Neuronal stem cell (in vitro differentiated cells): Measurements from ENCODE around the gene ADRM1.

Experiments used
- DNase-seq: peaks from one replicate; pipeline ENCODE4 v3.0.0-alpha.2; 2013; ENCODE audit warnings: low spot score
- H2AFZ ChIP-seq: one replicate; pipeline ENCODE4 v1.6.1; 2013; ENCODE audit warnings: mild to moderate bottlenecking, low read length, inconsistent platforms
- H2AK5ac ChIP-seq: 2 replicates; pipeline ENCODE4 v1.6.1; 2013; ENCODE audit warnings: low read depth, mild to moderate bottlenecking, inconsistent platforms, low read length, moderate library complexity, mixed read lengths
- H2BK120ac ChIP-seq: 2 replicates; pipeline ENCODE4 v1.6.1; 2013; ENCODE audit warnings: low read depth, mild to moderate bottlenecking, inconsistent platforms, low read length, moderate library complexity, mixed read lengths
- H2BK12ac ChIP-seq: one replicate; pipeline ENCODE4 v1.6.1; 2013; ENCODE audit warnings: low read length, inconsistent platforms
- H2BK15ac ChIP-seq: 2 replicates; pipeline ENCODE4 v1.6.1; 2013; ENCODE audit warnings: mild to moderate bottlenecking, low read length, inconsistent platforms, mixed read lengths
- H2BK5ac ChIP-seq: one replicate; pipeline ENCODE4 v1.6.1; 2013; ENCODE audit warnings: inconsistent platforms, mild to moderate bottlenecking, low read length, moderate library complexity
- H3K14ac ChIP-seq: one replicate; pipeline ENCODE4 v1.6.1; 2013; ENCODE audit warnings: low read length, inconsistent platforms
- H3K18ac ChIP-seq: 2 replicates; pipeline ENCODE4 v1.6.1; 2013; ENCODE audit warnings: low read length, inconsistent platforms
- H3K23ac ChIP-seq: 2 replicates; pipeline ENCODE4 v1.6.1; 2013; ENCODE audit warnings: low read depth, mild to moderate bottlenecking, mixed read lengths, low read length, inconsistent platforms; ENCODE audit not compliant: poor library complexity
- H3K27ac ChIP-seq: replicated peaks from 3 replicates; pipeline ENCODE4 v1.5.1; 2013; ENCODE audit warnings: low read length, inconsistent platforms
- H3K27me3 ChIP-seq, 3 experiments: 2 replicates each; pipeline ENCODE4 v1.6.1; 2013; ENCODE audit warnings: low read length in 3 of 3, mild to moderate bottlenecking in 2 of 3, inconsistent platforms in 1 of 3, low read depth in 1 of 3, mixed read lengths in 1 of 3, moderate library complexity in 1 of 3; ENCODE audit not compliant: control insufficient read depth in 3 of 3, insufficient read depth in 3 of 3
- H3K36me3 ChIP-seq, 2 donors: replicated peaks in 1 of 2; 2 replicates each; pipeline ENCODE4 v1.6.1; 2013; ENCODE audit warnings: low read length in 2 of 2; ENCODE audit not compliant: control insufficient read depth in 2 of 2, insufficient read depth in 2 of 2
- H3K4ac ChIP-seq: 2 replicates; pipeline ENCODE4 v1.6.1; 2013; ENCODE audit warnings: inconsistent platforms, mild to moderate bottlenecking, low read length, moderate library complexity
- H3K4me1 ChIP-seq, 2 donors: 1 replicate in 1 of 2; 2 replicates in 1 of 2; pipeline ENCODE4 v1.6.1; 2013; ENCODE audit warnings: low read length in 2 of 2, low read depth in 1 of 2; ENCODE audit not compliant: control insufficient read depth in 2 of 2, insufficient read depth in 1 of 2
- H3K4me2 ChIP-seq: one replicate; pipeline ENCODE4 v1.6.1; 2013; ENCODE audit warnings: mild to moderate bottlenecking, low read length, inconsistent platforms; ENCODE audit not compliant: insufficient read depth, poor library complexity, severe bottlenecking
- H3K4me3 ChIP-seq, 2 donors: 2 replicates each; pipeline ENCODE4 v1.5.1; 2013; ENCODE audit warnings: low read length in 2 of 2, mild to moderate bottlenecking in 2 of 2, inconsistent platforms in 1 of 2, moderate library complexity in 1 of 2
- H3K79me1 ChIP-seq: one replicate; pipeline ENCODE4 v1.6.1; 2013; ENCODE audit warnings: low read depth, mild to moderate bottlenecking, inconsistent platforms, low read length, moderate library complexity
- H3K9ac ChIP-seq: one replicate; pipeline ENCODE4 v1.6.1; 2013; ENCODE audit warnings: mild to moderate bottlenecking, low read depth, low read length, inconsistent platforms; ENCODE audit not compliant: poor library complexity
- H3K9me3 ChIP-seq, 2 donors: replicated peaks in 1 of 2; 2 replicates each; pipeline versions ENCODE3 to v1.6.1; 2013; ENCODE audit warnings: low read length in 2 of 2, mild to moderate bottlenecking in 2 of 2, inconsistent platforms in 1 of 2, low read depth in 1 of 2, mixed read lengths in 1 of 2, moderate library complexity in 1 of 2; ENCODE audit not compliant: control insufficient read depth in 2 of 2, insufficient read depth in 1 of 2
- H4K8ac ChIP-seq: one replicate; pipeline ENCODE4 v1.6.1; 2013; ENCODE audit warnings: low read depth, mild to moderate bottlenecking, inconsistent platforms, low read length, moderate library complexity
- H4K91ac ChIP-seq: one replicate; pipeline ENCODE4 v1.6.1; 2013; ENCODE audit warnings: low read length, low read depth, mild to moderate bottlenecking, inconsistent platforms; ENCODE audit not compliant: poor library complexity
- WGBS, 2 donors: extraction: QIAGEN DNeasy Blood & Tissue Kit; methylation state at CpG; one replicate each; pipeline ENCODE4 v1.1.7; 2013; ENCODE audit warnings: missing lambda C conversion rate in 2 of 2, mixed read lengths in 1 of 2; ENCODE audit not compliant: insufficient read length in 2 of 2, insufficient replicate concordance in 1 of 2; ENCODE audit errors: extremely low coverage in 2 of 2; 5-methylcytosine and 5-hydroxymethylcytosine counted together

ADRM1 gene

GRCh38 chr20:62328684-62329388 is 26.0 kb downstream of the ADRM1 start:
- no CpG with 5 or more reads among the region's 26 CpGs for WGBS, 2 donors
- no peak overlapping the region for H2BK120ac ChIP-seq
- H2BK5ac ChIP-seq = peak overlapping the region; percentile 24
- H3K4ac ChIP-seq = no peak overlapping the region
- H2AFZ ChIP-seq = no peak overlapping the region
- H3K9ac ChIP-seq = no peak overlapping the region
- H4K8ac ChIP-seq = no peak overlapping the region
- H3K4me1 ChIP-seq = no peaks in the 10 kb centered on the region
- H3K27me3 ChIP-seq = no peaks in the 10 kb centered on the region
- no peak for DNase-seq
- H3K18ac ChIP-seq = no peak overlapping the region
- no peak overlapping the region for H3K27ac ChIP-seq
- peaks cover 74 to 90% of the 10 kb centered on the region in 2 donors for H3K36me3 ChIP-seq
- H2BK12ac ChIP-seq = no peak overlapping the region
- H3K4me2 ChIP-seq = no peak overlapping the region
- no peak overlapping the region for H3K23ac ChIP-seq
- no peak overlapping the region for H4K91ac ChIP-seq
- peaks cover 5% of the 10 kb centered on the region for H3K79me1 ChIP-seq
- peaks cover 0 to 11% of the 10 kb centered on the region in 2 donors for H3K9me3 ChIP-seq
- H2BK15ac ChIP-seq = no peak overlapping the region
- H2AK5ac ChIP-seq = no peak overlapping the region
- H3K4me3 ChIP-seq = no peak overlapping the region
- no peak overlapping the region for H3K14ac ChIP-seq

DNA sequence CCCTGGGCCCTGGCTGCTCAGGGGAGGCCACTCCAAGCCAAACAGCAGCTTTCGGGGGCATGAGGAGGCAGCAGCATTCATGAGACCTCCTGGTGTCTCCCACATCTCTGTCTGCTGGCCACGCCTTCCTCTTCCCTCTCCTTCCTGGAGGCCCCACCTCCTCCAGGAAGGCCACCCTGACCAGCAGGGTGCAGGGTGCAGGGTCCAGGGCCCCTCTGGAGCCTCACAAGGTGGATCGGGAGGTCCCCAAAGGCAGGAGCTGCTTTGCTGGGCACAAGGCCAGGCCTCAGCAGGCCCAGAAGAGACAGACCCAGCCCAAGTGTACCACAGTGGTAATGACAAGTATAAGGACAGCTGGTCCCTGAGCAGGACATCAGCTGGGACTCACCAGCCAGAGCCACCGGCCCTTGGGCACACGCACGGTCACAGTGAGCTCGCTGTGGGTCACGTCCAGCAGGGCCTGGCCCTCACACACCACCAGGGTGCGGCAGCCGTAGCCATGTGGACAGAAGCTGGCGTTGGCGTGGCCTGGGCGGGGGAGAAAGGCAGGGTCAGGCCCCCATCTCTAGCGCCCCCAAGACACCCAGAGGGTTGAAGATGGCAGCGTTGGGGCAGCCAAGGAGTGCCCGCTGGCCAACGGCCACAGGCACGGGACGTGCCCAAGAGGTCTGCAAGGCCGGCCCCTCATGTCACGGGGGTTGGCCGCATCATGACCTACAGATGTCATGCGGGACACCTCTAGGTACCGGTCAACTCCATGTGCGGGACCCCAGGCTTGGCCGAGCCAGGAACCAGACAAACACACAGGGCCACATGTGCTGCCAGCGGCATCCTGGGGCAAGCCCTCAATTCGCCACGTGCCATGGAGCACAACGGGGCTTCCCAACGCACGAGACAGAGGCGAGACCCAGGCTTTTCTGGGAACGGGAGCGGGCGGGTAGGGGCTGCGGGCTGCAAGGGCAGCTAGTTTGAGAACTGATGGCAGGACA is 26.9 kb downstream of the ADRM1 start:
- H3K23ac ChIP-seq = peak overlapping the region; percentile 65
- WGBS, 2 donors = no CpG with 5 or more reads among the region's 37 CpGs
- H3K36me3 ChIP-seq = peaks cover 72 to 89% of the 10 kb centered on the region in 2 donors

DNA sequence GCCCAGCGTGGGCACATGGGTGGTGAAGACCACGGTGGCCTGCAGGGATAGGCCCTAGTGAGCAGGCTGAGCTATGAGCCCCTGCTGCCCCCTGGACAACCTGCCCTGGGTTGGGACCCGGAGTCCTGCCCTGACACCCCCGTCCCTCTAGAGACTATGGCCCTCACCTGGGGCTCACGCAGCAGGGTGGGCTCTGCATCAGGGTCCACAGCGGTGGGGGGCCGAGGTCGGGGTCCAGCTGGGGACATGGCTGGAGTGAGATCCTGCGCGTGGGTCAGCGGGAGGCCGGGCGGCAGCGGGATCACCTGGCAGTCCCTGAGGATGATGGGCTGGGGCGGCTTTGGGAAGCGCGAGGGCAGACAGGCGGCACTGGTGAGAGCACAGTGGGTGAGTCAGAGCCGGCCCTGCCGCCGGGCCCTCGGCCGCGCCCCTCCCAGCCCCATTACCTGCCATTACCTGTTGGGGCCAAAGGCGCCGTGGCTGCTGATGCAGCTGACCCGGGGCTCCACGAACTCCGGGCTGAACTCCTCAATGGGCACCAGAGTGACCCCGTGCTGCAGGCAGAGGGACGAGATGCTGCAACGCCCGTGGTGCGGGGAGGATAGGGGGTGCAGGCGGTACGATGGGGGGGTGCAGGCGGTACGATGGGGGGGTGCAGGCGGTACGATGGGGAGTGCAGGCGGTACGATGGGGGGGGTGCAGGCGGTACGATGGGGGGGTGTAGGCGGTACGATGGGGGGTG is 27.9 kb downstream of the ADRM1 start:
- Histone ChIP-seq H3K27ac (no peak overlapping the region), H3K14ac (no peak overlapping the region), H3K9ac (peak overlapping the region; percentile 21), H3K4ac (no peak overlapping the region), H2BK5ac (no peak overlapping the region), H3K9me3 (peaks cover 0 to 7% of the 10 kb centered on the region in 2 donors), H3K4me1 (no peaks in the 10 kb centered on the region), H2BK15ac (no peak overlapping the region), H3K27me3 (no peaks in the 10 kb centered on the region), H3K4me2 (no peak overlapping the region), H3K18ac (no peak overlapping the region), H3K79me1 (peaks cover 5% of the 10 kb centered on the region), H2AK5ac (no peak overlapping the region), H2AFZ (no peak overlapping the region), H2BK120ac (no peak overlapping the region), H4K91ac (no peak overlapping the region), H3K36me3 (peaks cover 68 to 79% of the 10 kb centered on the region in 2 donors), H3K4me3 (no peak overlapping the region), H4K8ac (no peak overlapping the region), H2BK12ac (no peak overlapping the region), H3K23ac (peak overlapping the region; percentile 65)
- no peak for DNase-seq
- no CpG with 5 or more reads among the region's 46 CpGs for WGBS, 2 donors

More for the DNA sequence above, 26.9 kb downstream of the ADRM1 start:
- Histone ChIP-seq H3K79me1 (peaks cover 5% of the 10 kb centered on the region), H3K9ac (no peak overlapping the region), H3K14ac (no peak overlapping the region), H2AK5ac (no peak overlapping the region), H3K4me2 (no peak overlapping the region), H3K9me3 (peaks cover 0 to 11% of the 10 kb centered on the region in 2 donors), H3K27ac (no peak overlapping the region), H2AFZ (no peak overlapping the region), H3K18ac (no peak overlapping the region), H3K27me3 (no peaks in the 10 kb centered on the region), H4K91ac (no peak overlapping the region), H3K4me1 (no peaks in the 10 kb centered on the region), H2BK15ac (no peak overlapping the region), H3K4me3 (no peak overlapping the region), H2BK120ac (no peak overlapping the region), H2BK12ac (no peak overlapping the region), H4K8ac (no peak overlapping the region), H2BK5ac (peak overlapping the region; percentile 42), H3K4ac (no peak overlapping the region)
- no peak for DNase-seq
